Keratinocyte (primary cell): ENCODE results near the gene FAM83E. TPM values are rescaled to one million over a fixed set of nuclear protein-coding genes. Genes with fewer than 3 reads are reported as not detected.
"Not testable (repeated sequence)": the region's sequence is repeated elsewhere in the genome, so short reads cannot be mapped to it uniquely, and the experiment has no call there.

ENCODE experiments used
- DNase-seq: peaks from one replicate; pipeline ENCODE4 v3.0.0-alpha.2; 2011; ENCODE audit warnings: low read depth, missing footprints, low spot score
- FAIRE-seq: peaks from 2 replicates; lab custom pipeline; 2011; peaks lifted over from hg19 to GRCh38; lab: Jason Lieb, UNC
- H2AFZ ChIP-seq: 2 replicates; pipeline ENCODE4 v1.6.0; 2012; ENCODE audit warnings: low read length, control low read depth, inconsistent platforms; ENCODE audit not compliant: control insufficient read depth
- H3K27ac ChIP-seq: 2 replicates; pipeline ENCODE4 v1.5.1; 2011; ENCODE audit warnings: low read length; ENCODE audit not compliant: control insufficient read depth, insufficient read depth
- H3K27me3 ChIP-seq: 3 replicates; pipeline ENCODE4 v1.6.0; 2011; ENCODE audit warnings: low read length; ENCODE audit not compliant: control insufficient read depth, insufficient read depth; ENCODE audit errors: extremely low read depth
- H3K36me3 ChIP-seq, 2 experiments: 2 replicates in 1 of 2; 3 replicates in 1 of 2; pipeline ENCODE4 v1.5.1; 2011; ENCODE audit warnings: low read length in 2 of 2, mild to moderate bottlenecking in 1 of 2; ENCODE audit not compliant: control insufficient read depth in 2 of 2, insufficient read depth in 2 of 2; ENCODE audit errors: extremely low read depth in 1 of 2
- H3K4me1 ChIP-seq: 3 replicates; pipeline ENCODE4 v1.5.1; 2011; ENCODE audit warnings: low read length; ENCODE audit not compliant: control insufficient read depth, insufficient read depth; ENCODE audit errors: extremely low read depth
- H3K4me2 ChIP-seq: 3 replicates; pipeline ENCODE4 v1.6.0; 2011; ENCODE audit warnings: low read depth, low read length; ENCODE audit not compliant: control insufficient read depth, insufficient read depth; ENCODE audit errors: extremely low read depth
- H3K4me3 ChIP-seq, 3 experiments: fragments of 200-600 bp in 1 of 3; sonication (generic) in 1 of 3; 2 replicates in 2 of 3; 3 replicates in 1 of 3; pipeline ENCODE4 v1.5.1; 2011 to 2016; ENCODE audit warnings: low read length in 3 of 3, mild to moderate bottlenecking in 3 of 3, control low read depth in 2 of 3, inconsistent platforms in 1 of 3, low read depth in 1 of 3, mixed read lengths in 1 of 3, mixed run types in 1 of 3, moderate library complexity in 1 of 3; ENCODE audit not compliant: control insufficient read depth in 2 of 3, insufficient read depth in 2 of 3; ENCODE audit errors: extremely low read depth in 1 of 3
- H3K79me2 ChIP-seq: 2 replicates; pipeline ENCODE4 v1.6.0; 2012; ENCODE audit warnings: low read length; ENCODE audit not compliant: control insufficient read depth, insufficient read depth
- H3K9ac ChIP-seq: 3 replicates; pipeline ENCODE4 v1.6.0; 2011; ENCODE audit warnings: low read length; ENCODE audit not compliant: control insufficient read depth, insufficient read depth; ENCODE audit errors: extremely low read depth
- H3K9me1 ChIP-seq: 3 replicates; pipeline ENCODE4 v1.6.0; 2011; ENCODE audit warnings: low read length; ENCODE audit not compliant: control insufficient read depth, insufficient read depth; ENCODE audit errors: extremely low read depth
- H3K9me3 ChIP-seq: 2 replicates; pipeline ENCODE4 v1.5.1; 2012; ENCODE audit warnings: low read depth, low read length; ENCODE audit not compliant: control insufficient read depth
- H4K20me1 ChIP-seq: 3 replicates; pipeline ENCODE4 v1.6.0; 2011; ENCODE audit warnings: low read length; ENCODE audit not compliant: control insufficient read depth, insufficient read depth; ENCODE audit errors: extremely low read depth
- EZH2 ChIP-seq: IDR thresholded peaks from one replicate; pipeline ENCODE4 v1.6.1; 2012; ENCODE audit warnings: inconsistent platforms, mild to moderate bottlenecking, low read length, moderate library complexity
- dilution Hi-C: fragments of 300-500 bp; cut with MboI; formaldehyde crosslinking; loops from one replicate; pipeline ENCODE4 v1.7.0; 2020; ENCODE audit warnings: low sequenced_read_pairs; ENCODE audit not compliant: extremely low pct_ligation_motif_present
- polyA plus RNA-seq, 5 experiments: library from polyadenylated mRNA; depleted of rRNA in 3 of 5; stranded (reverse) in 3 of 5; stranded (forward) in 1 of 5; unstranded in 1 of 5; fragments of >200 nt; gene quantifications; 1 replicate in 1 of 5; 2 replicates in 3 of 5; 3 replicates in 1 of 5; pipeline versions ENCODE4 v1.2.1 to v1.2.3, GENCODE V29; 2011 to 2012; ENCODE audit warnings: missing spikeins in 2 of 5, low read depth in 1 of 5, low replicate concordance in 1 of 5
- TF ChIP-seq, protein P1 (sequence below), 3 experiments: IDR thresholded peaks in 1 of 3; conservative IDR thresholded peaks in 1 of 3; optimal IDR thresholded peaks in 1 of 3; 2 replicates in 2 of 3; 3 replicates in 1 of 3; pipeline versions ENCODE3 to v1.5.1; 2011; ENCODE audit warnings: low read length in 3 of 3, mild to moderate bottlenecking in 3 of 3, moderate library complexity in 2 of 3, control low read depth in 1 of 3, inconsistent platforms in 1 of 3; ENCODE audit not compliant: insufficient read depth in 2 of 3; ENCODE audit errors: extremely low read depth in 1 of 3

FAM83E gene
- polyA plus RNA-seq, 1 donor (not counting 4 experiments of a cell fraction or from before 2014, with no cell fraction given): 0.17 TPM

DNA sequence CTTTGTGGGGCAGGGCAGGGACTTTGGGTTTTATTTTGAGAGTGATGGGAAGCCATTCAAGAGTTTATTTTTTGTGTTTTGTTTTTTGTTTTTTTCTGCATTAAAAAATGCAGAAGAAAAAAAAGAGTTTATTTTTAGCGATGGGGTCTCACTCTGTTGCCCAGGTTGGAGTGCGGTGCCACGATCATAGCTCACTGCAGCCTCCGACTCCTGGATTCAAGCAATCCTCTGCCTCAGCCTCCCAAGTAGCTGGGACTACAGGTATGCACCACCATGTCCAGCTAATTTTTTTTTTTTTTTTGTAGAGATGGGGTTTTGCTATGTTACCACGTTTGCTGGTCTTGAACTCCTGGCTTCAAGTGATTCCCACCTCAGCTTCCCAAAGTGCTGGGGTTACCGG, 43.6 kb upstream of the FAM83E start:
- no peaks in the 10 kb centered on the region for H3K79me2 ChIP-seq
- dilution Hi-C loops: no loop called here
- H3K4me3 ChIP-seq: no peak overlapping the region
- FAIRE-seq: no peak
- H3K27me3 ChIP-seq: no peaks in the 10 kb centered on the region
- no peak overlapping the region for H3K27ac ChIP-seq
- TF ChIP-seq EZH2: no peak
- TF ChIP-seq, protein P1, sequence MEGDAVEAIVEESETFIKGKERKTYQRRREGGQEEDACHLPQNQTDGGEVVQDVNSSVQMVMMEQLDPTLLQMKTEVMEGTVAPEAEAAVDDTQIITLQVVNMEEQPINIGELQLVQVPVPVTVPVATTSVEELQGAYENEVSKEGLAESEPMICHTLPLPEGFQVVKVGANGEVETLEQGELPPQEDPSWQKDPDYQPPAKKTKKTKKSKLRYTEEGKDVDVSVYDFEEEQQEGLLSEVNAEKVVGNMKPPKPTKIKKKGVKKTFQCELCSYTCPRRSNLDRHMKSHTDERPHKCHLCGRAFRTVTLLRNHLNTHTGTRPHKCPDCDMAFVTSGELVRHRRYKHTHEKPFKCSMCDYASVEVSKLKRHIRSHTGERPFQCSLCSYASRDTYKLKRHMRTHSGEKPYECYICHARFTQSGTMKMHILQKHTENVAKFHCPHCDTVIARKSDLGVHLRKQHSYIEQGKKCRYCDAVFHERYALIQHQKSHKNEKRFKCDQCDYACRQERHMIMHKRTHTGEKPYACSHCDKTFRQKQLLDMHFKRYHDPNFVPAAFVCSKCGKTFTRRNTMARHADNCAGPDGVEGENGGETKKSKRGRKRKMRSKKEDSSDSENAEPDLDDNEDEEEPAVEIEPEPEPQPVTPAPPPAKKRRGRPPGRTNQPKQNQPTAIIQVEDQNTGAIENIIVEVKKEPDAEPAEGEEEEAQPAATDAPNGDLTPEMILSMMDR (optimal IDR thresholded peaks at IDR 0.05 in 1 of 3, IDR thresholded peaks at IDR 0.05 in 1 of 3, conservative IDR thresholded peaks at IDR 0.05 in 1 of 3; ENCODE audit: extremely low read depth in 1 of 3, insufficient read depth in 2 of 3, low read length in 3 of 3): no peak
- peaks cover 4% of the 10 kb centered on the region for H3K4me1 ChIP-seq
- no peak overlapping the region for H3K4me2 ChIP-seq
- no peaks in the 10 kb centered on the region for H3K9me3 ChIP-seq
- no peaks in the 10 kb centered on the region for H3K36me3 ChIP-seq
- no peak overlapping the region for H3K9ac ChIP-seq
- no peak overlapping the region for H2AFZ ChIP-seq
- H4K20me1 ChIP-seq: no peaks in the 10 kb centered on the region
- DNase-seq: no peak
- no peaks in the 10 kb centered on the region for H3K9me1 ChIP-seq

DNA sequence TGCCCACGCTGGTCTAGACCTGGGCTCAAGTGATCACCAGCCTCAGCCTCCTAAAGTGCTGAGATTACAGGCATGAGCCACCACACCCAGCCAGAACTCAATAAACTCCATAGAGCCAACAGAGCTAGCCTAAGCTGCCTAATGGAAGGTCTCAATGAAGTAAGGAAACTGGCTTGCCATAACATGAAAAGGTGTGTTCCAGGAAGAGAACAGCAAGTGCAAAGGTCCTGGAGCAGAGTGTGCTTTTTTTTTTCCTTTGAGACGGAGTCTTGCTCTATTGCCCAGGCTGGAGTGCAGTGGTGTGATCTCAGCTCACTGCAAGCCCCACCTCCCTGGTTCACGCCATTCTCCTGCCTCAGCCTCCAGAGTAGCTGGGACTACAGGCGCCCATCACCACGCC, 43.0 kb upstream of the FAM83E start:
- H4K20me1 ChIP-seq, H3K27me3 ChIP-seq, DNase-seq, H3K9me3 ChIP-seq, H2AFZ ChIP-seq, FAIRE-seq, dilution Hi-C loops, H3K4me3 ChIP-seq, H3K9me1 ChIP-seq, H3K4me2 ChIP-seq, H3K36me3 ChIP-seq, H3K27ac ChIP-seq, H3K4me1 ChIP-seq, H3K9ac ChIP-seq, H3K79me2 ChIP-seq: not testable (repeated sequence)

DNA sequence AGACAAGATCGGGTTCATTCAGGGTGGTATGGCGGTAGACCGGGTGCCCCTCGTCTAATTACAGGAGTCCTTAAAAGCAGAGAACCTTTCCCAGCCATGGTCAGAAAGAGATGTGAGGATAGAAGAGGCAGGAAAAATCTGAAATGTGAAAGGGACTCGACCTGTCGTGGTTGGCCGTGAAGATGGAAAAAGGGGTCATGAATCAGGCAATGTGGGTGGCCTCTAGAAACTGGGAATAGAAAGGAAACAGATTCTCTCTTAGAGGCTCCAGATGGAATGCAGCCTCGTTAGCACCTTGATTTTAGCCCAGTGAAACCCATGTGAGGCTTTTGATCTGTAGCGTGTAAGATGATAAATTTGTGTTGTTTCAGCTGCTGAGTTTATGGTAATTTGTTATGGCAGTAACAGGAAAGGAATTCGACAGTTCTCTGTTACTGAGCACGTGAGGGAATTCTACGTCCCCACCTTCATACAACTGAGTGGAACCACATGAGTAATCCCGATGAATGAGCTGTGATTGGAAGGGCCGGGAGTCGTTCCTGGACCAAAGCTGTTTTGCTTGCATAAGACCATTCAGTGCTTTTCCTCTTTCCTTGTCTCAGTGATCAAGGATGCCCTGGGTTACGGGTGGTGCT, 42.1 kb upstream of the FAM83E start:
- Histone ChIP-seq H3K4me1 (peaks cover 4% of the 10 kb centered on the region), H3K9me3 (no peaks in the 10 kb centered on the region), H4K20me1 (no peaks in the 10 kb centered on the region), H3K27me3 (no peaks in the 10 kb centered on the region), H2AFZ (no peak overlapping the region), H3K9ac (no peak overlapping the region), H3K27ac (no peak overlapping the region), H3K9me1 (no peaks in the 10 kb centered on the region), H3K4me2 (peak overlapping the region; percentile 8), H3K79me2 (no peaks in the 10 kb centered on the region), H3K4me3 (no peak overlapping the region), H3K36me3 (no peaks in the 10 kb centered on the region)
- DNase-seq (no peak), FAIRE-seq (peak; percentile 88)
- TF ChIP-seq, protein P1 (optimal IDR thresholded peaks at IDR 0.05 in 1 of 3, IDR thresholded peaks at IDR 0.05 in 1 of 3, conservative IDR thresholded peaks at IDR 0.05 in 1 of 3; ENCODE audit: extremely low read depth in 1 of 3, insufficient read depth in 2 of 3, low read length in 3 of 3): no peak
- TF ChIP-seq EZH2: no peak
- dilution Hi-C loops: no loop called here
